Epithelial cell of proximal tubule (primary cell): ENCODE measurements around the gene GDF10. TPM values are rescaled to one million over a fixed set of nuclear protein-coding genes. Genes with fewer than 3 reads are reported as not detected.

Experiments
- DNase-seq: peaks from one replicate; pipeline ENCODE4 v3.0.0-alpha.2; 2011; ENCODE audit warnings: low read depth
- H3K4me3 ChIP-seq: 2 replicates; pipeline ENCODE4 v1.5.1; 2011; ENCODE audit warnings: low read depth, mild to moderate bottlenecking, low read length
- total RNA-seq: library from RNA; depleted of rRNA; stranded (reverse); fragments of >200 nt; gene quantifications from 2 replicates; pipeline ENCODE4 v1.2.3, GENCODE V29; 2015
- TF ChIP-seq, protein P1 (sequence below): conservative IDR thresholded peaks from 2 replicates; pipeline ENCODE4 v1.5.1; 2012; ENCODE audit warnings: low read depth, mild to moderate bottlenecking, low read length

Gene GDF10
- total RNA-seq, 1 donor from 2014 or later: not detected

GRCh38 chr10:47323636-47324296 lies 23.8 kb downstream of the GDF10 start:
- DNase-seq: no peak
- no peak overlapping the region for H3K4me3 ChIP-seq
- TF ChIP-seq, protein P1, sequence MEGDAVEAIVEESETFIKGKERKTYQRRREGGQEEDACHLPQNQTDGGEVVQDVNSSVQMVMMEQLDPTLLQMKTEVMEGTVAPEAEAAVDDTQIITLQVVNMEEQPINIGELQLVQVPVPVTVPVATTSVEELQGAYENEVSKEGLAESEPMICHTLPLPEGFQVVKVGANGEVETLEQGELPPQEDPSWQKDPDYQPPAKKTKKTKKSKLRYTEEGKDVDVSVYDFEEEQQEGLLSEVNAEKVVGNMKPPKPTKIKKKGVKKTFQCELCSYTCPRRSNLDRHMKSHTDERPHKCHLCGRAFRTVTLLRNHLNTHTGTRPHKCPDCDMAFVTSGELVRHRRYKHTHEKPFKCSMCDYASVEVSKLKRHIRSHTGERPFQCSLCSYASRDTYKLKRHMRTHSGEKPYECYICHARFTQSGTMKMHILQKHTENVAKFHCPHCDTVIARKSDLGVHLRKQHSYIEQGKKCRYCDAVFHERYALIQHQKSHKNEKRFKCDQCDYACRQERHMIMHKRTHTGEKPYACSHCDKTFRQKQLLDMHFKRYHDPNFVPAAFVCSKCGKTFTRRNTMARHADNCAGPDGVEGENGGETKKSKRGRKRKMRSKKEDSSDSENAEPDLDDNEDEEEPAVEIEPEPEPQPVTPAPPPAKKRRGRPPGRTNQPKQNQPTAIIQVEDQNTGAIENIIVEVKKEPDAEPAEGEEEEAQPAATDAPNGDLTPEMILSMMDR: no peak

- DNase-seq: no peak
- TF ChIP-seq, protein P1: no peak
- H3K4me3 ChIP-seq: no peak overlapping the region
Observed at GRCh38 chr10:47325303-47326291, 25.6 kb downstream of the GDF10 start.

- no peak overlapping the region for H3K4me3 ChIP-seq
- TF ChIP-seq, protein P1: no peak
- DNase-seq: no peak
Observed at GRCh38 chr10:47326306-47326926, 26.4 kb downstream of the GDF10 start.

DNA sequence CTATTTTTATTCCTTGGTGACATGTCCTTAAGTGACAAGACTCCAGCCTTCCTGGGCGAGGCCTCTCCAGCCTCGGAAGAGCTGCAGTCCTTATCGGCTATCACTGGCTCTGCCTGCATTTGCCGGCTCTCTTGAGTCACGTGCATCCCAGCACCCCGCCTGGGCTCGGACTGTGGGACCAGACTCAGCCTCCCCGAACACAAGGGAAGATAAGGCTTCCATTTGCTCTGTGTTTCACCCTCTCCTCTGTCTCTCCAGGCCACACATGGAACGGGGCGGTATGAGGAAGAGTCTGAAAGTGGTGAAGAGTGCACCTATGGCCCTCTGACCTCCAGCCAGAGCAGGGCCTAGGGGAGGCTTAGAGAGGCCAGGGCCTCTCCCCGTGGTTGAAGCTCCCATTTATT lies 26.9 kb downstream of the GDF10 start:
- TF ChIP-seq, protein P1: no peak
- H3K4me3 ChIP-seq: no peak overlapping the region

DNA sequence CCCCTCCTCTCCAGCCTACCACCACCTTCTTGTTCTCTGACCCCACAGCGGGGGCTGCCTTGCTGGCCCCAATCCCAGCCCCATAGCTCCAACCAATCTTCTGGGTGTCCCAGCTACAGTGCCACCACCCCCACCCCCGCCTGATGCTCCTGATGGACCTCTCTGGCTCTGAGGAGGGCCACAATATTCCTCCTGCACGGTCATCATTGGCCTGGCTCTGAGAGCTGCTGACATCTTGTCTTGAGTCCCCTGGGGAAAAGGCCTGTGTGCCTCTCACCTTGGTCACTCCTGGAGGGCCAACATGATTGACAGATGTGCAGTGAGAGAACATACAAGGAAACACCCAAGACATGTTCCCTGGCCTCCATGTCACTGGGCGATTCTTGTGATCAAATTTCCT lies 29.9 kb downstream of the GDF10 start:
- TF ChIP-seq, protein P1: no peak

More for the DNA sequence above, 26.9 kb downstream of the GDF10 start:
- DNase-seq: no peak

GRCh38 chr10:47330366-47330765 lies 30.4 kb downstream of the GDF10 start:
- TF ChIP-seq, protein P1: no peak
- H3K4me3 ChIP-seq: no peak overlapping the region
- DNase-seq: no peak

More for the DNA sequence above, 29.9 kb downstream of the GDF10 start:
- H3K4me3 ChIP-seq: no peak overlapping the region
- DNase-seq: no peak
